Subcutaneous abdominal adipose tissue (tissue), 5 donors: Measurements from ENCODE around the gene SHROOM3.
"Not testable (repeated sequence)": the region's sequence is repeated elsewhere in the genome, so short reads cannot be mapped to it uniquely, and the experiment has no call there.

Source experiments
- H3K27ac ChIP-seq: one replicate; pipeline ENCODE4 v1.7.0; 2013; ENCODE audit warnings: low read depth, mild to moderate bottlenecking, inconsistent platforms, low read length, moderate library complexity
- H3K27me3 ChIP-seq, 5 donors: one replicate each; pipeline ENCODE4 v1.7.0; 2013; ENCODE audit warnings: low read length in 5 of 5, inconsistent platforms in 1 of 5; ENCODE audit not compliant: control insufficient read depth in 5 of 5, insufficient read depth in 4 of 5
- H3K36me3 ChIP-seq, 5 donors: one replicate each; pipeline ENCODE4 v1.7.0; 2013; ENCODE audit warnings: low read length in 5 of 5; ENCODE audit not compliant: control insufficient read depth in 5 of 5, insufficient read depth in 5 of 5
- H3K4me1 ChIP-seq, 5 donors: one replicate each; pipeline ENCODE4 v1.7.0; 2013; ENCODE audit warnings: low read length in 5 of 5, mild to moderate bottlenecking in 3 of 5, moderate library complexity in 1 of 5; ENCODE audit not compliant: control insufficient read depth in 5 of 5, insufficient read depth in 5 of 5
- H3K4me3 ChIP-seq, 5 donors: one replicate each; pipeline ENCODE4 v1.7.0; 2013; ENCODE audit warnings: low read length in 5 of 5, low read depth in 1 of 5
- H3K9ac ChIP-seq, 5 donors: one replicate each; pipeline ENCODE4 v1.7.0; 2013; ENCODE audit warnings: low read length in 5 of 5, mild to moderate bottlenecking in 4 of 5, moderate library complexity in 3 of 5
- H3K9me3 ChIP-seq, 5 donors: one replicate each; pipeline ENCODE4 v1.7.0; 2013; ENCODE audit warnings: low read length in 5 of 5; ENCODE audit not compliant: control insufficient read depth in 5 of 5
- donor health status: healthy.
- donor health status: healthy.
- donor health status: healthy.
- donor health status: healthy.
- donor health status: healthy.

SHROOM3 gene

DNA sequence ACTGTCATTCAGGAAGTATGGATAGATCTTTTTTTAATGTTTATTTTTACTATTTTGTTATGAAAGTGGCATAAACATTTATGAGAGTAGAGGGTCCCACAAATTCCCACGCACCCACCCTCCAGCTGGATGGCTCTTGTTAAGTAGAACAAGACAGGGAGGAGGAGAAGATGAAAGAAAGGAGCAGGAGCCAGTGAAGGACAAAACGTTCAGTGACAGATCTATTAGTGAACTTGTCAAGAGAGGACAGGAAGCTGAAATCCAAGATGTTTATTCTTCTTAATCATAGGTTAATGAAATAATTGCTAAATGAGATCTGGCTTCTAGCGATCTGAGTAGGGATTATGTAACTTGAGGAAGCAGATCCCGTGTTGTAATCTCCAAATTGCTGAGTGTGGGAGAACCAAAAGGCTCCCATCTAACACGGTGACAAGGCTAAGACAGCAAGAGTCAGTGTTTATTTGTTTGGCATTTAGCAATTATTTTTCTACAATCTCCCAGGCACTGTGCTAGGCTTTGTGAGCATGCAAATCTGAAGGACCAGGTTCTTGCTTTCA is 162.5 kb downstream of the SHROOM3 start:
- Histone ChIP-seq H3K9ac (no peak overlapping the region), H3K27ac (no peak overlapping the region), H3K4me1 (peaks cover 0 to 6% (median 0%) of the 10 kb centered on the region in 5 donors), H3K9me3 (no peaks in the 10 kb centered on the region), H3K27me3 (no peaks in the 10 kb centered on the region), H3K4me3 (no peak overlapping the region), H3K36me3 (no peaks in the 10 kb centered on the region)

DNA sequence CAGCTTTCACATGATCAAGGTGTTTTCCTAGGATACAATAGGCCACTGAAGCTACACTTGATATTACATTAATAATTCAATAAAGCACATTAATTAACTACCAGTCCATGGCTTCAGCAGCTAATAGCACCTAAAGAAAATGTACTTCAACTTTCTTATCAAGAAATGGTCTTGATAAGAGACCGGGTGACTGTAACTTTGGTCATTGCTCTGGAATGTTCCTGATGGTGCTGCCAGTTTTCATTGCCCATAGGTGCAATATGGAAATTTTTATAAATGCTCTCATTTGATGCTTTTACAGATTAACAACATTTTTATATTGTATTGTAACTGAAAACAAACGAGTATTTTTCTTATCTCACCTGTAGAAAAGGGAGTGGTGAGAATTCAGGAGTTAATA is 165.4 kb downstream of the SHROOM3 start:
- no peaks in the 10 kb centered on the region for H3K9me3 ChIP-seq
- no peak overlapping the region for H3K4me3 ChIP-seq
- no peaks in the 10 kb centered on the region for H3K36me3 ChIP-seq
- peaks cover 0 to 6% (median 0%) of the 10 kb centered on the region in 5 donors for H3K4me1 ChIP-seq
- no peak overlapping the region for H3K27ac ChIP-seq
- no peak overlapping the region for H3K9ac ChIP-seq
- H3K27me3 ChIP-seq: no peaks in the 10 kb centered on the region

DNA sequence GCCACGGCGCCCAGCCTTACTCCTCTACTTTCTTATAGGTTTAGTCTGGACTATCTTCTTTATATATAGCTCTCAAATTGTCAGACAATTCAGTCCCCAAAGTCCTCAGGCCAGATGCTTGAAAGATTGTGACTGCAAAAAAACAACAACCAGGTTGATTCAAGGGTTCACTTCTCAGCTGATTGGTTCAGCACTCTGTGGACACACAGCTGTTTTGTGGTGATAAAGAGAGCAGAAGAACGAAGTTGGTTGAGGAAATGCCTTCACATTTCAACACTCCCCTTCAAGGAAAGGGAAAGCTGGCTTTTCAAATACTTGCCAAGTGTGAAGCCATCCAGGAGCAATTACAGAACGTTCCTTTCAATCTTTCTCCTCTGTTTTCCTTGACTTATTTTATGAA is 166.8 kb downstream of the SHROOM3 start:
- H3K27ac ChIP-seq: no peak overlapping the region
- peaks cover 0 to 6% (median 0%) of the 10 kb centered on the region in 5 donors for H3K4me1 ChIP-seq
- no peaks in the 10 kb centered on the region for H3K36me3 ChIP-seq
- H3K4me3 ChIP-seq: no peak overlapping the region
- H3K9ac ChIP-seq: no peak overlapping the region
- no peaks in the 10 kb centered on the region for H3K27me3 ChIP-seq
- H3K9me3 ChIP-seq: no peaks in the 10 kb centered on the region

DNA sequence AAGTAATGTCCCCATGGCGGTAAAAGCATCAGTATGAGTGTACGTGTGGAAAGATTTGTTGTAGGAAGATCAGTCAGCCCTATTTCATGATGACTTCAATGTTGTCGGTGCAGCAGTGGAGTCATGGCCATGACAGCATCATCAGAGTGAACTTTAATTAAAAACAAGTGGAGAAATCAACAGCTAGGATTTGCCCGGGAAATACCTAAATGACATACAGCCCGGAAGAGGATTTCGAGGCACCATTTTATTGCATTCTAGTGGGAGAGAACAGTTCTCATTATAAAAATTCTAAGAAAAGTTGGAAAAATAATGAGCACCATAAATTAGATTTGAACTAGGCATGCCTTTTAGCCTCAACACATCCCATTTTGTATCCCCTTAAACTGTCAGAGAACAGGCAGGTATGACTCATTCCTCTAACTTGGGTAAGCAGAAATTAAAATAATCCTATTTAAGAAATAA is 170.1 kb downstream of the SHROOM3 start:
- Histone ChIP-seq H3K27me3 (no peaks in the 10 kb centered on the region), H3K4me3 (no peak overlapping the region), H3K9me3 (no peaks in the 10 kb centered on the region), H3K27ac (no peak overlapping the region), H3K9ac (no peak overlapping the region), H3K36me3 (no peaks in the 10 kb centered on the region), H3K4me1 (peaks cover 0 to 6% (median 0%) of the 10 kb centered on the region in 5 donors)

DNA sequence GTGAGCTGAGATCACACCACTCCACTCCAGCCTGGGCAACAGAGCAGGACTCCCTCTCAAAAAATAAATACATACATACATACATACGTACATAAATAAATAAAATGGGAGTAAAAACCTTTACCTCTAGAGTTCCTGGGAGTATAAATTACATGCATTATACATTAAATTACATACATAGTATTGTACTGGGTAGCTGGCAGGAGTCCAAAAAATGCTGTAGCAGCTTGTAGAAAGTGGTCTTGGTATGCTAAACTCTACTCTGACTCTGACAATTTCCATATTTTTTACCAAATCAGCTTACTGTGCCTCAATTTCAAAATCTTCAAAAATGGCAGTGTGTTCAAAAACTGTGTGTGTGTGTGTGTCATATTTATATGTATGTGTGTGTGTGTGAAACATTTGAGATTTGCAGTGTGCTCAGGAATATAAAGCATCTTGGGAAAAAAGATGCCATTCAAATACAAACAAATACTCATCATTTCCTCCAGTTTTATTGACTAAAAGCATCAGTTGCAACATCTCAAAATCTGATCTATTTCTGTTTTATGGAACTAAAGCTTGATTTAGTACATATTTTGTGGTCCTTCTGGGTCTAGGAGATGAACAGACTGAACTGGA is 171.7 kb downstream of the SHROOM3 start:
- H3K27me3 ChIP-seq: no peaks in the 10 kb centered on the region
- peaks cover 0 to 9% (median 3%) of the 10 kb centered on the region in 5 donors for H3K4me1 ChIP-seq
- no peak overlapping the region for H3K9ac ChIP-seq
- H3K4me3 ChIP-seq: no peak overlapping the region
- H3K9me3 ChIP-seq: no peaks in the 10 kb centered on the region
- no peak overlapping the region for H3K27ac ChIP-seq
- no peaks in the 10 kb centered on the region for H3K36me3 ChIP-seq

DNA sequence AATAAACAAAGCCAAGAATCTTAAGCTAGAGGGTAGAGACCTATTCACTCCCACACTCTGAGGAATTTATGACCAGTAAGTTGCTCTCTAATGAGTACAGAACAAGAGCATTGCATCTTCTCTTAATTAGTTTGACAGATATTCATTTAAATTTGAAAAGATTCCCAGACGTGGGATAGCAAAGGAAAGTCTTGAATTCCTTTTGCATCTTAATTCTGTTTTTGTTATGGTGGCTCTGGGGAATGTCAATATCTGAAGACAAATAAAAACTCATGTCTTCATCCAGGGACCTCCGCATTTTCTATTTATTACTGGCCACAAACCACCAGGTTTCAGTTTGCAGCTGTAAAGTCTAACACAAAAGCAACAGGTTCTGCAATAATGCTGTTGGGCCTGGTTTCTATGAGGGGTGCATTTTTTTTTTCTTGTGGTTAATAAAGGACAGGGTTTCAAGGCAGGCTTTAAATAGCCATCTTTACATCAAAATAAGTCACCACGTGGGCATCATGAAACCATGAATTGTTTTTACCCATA is 172.3 kb downstream of the SHROOM3 start:
- no peak overlapping the region for H3K27ac ChIP-seq
- no peak overlapping the region for H3K4me3 ChIP-seq
- H3K4me1 ChIP-seq: peaks cover 0 to 9% (median 0%) of the 10 kb centered on the region in 5 donors

DNA sequence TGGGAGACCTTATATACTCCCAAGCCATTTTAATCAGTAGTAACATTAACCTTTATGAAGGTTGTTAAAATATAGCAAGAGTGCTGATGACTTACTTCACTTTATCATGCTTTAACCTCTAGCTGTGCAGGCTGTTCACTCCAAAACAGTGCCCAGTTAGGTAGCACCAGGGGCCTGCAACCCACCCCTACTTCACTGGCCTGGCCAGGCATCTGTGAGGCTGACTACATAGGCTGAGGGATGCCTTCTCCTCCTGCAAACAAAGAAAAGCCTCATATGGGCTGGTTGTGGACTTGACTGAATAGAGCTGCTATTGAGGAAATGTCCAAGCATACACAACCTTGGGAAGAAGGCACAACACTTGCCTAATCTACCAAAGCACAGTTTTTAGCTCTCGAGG is 172.8 kb downstream of the SHROOM3 start:
- Histone ChIP-seq H3K4me1 (peaks cover 0 to 9% (median 0%) of the 10 kb centered on the region in 5 donors), H3K9ac (no peak overlapping the region), H3K36me3 (no peaks in the 10 kb centered on the region), H3K27ac (no peak overlapping the region), H3K27me3 (no peaks in the 10 kb centered on the region), H3K9me3 (no peaks in the 10 kb centered on the region), H3K4me3 (no peak overlapping the region)

More for the DNA sequence above, 172.3 kb downstream of the SHROOM3 start:
- Histone ChIP-seq H3K9me3 (no peaks in the 10 kb centered on the region), H3K9ac (no peak overlapping the region), H3K27me3 (no peaks in the 10 kb centered on the region), H3K36me3 (no peaks in the 10 kb centered on the region)

DNA sequence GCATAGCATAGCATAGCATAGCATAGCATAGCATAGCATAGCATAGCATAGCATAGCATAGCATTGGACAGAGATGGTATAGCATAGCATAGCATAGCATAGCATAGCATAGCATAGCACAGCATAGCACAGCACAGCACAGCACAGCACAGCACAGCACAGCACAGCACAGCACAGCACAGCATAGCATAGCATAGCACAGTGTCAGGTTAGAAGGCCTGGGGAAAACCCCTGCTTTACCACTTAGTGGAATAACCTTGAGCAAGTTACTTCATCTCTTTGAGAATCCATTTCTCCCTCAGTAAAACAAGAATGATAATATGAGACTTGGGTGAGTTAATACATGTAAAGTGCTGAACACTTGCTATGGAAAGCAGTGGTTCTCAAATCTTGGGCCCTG is 173.5 kb downstream of the SHROOM3 start:
- H3K4me3 ChIP-seq, H3K27me3 ChIP-seq, H3K36me3 ChIP-seq, H3K4me1 ChIP-seq, H3K27ac ChIP-seq, H3K9ac ChIP-seq, H3K9me3 ChIP-seq: not testable (repeated sequence)

DNA sequence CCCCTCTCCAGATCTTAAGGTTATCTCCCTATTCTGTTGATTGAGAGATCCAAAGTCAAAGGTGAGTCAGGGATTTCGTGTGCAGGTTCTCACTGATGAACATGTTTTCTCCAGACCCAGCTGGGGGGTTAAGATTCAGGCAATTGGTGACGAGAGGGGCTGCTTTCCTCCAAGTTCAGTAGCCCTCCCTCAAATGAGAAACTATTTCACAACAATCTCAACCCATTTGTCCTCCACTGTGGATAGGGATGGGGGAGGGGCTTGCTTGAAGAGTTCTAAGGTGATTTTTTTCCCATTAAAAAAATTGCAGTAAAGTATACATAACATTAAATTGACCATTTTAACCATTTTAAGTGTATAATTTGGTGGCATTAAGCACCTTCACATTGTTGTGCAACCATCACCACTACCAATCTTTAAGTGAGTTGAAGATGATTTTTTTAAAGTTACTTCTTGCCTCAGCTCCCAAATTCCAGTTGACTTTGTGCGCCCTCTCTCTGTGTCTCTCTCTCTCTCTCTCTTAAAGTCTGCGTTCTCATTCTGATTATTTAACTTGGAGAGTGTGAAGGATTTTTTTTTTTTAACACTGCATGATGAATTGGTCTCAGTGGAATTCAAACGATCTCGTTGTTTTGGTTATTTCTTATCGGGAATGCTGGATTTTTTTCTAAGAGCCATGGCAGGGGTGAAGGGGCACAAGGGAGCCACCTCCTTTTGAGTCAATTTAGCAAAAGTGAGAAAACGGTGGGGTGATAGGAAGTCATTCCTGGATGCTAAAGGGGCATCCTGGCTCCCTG is 175.9 kb downstream of the SHROOM3 start:
- H3K9ac ChIP-seq: no peak overlapping the region
- no peaks in the 10 kb centered on the region for H3K36me3 ChIP-seq
- no peak overlapping the region for H3K27ac ChIP-seq
- no peak overlapping the region for H3K4me3 ChIP-seq
- H3K9me3 ChIP-seq: no peaks in the 10 kb centered on the region
- H3K4me1 ChIP-seq: peaks cover 0 to 9% (median 0%) of the 10 kb centered on the region in 5 donors
- H3K27me3 ChIP-seq: no peaks in the 10 kb centered on the region
